AG09319 (cell line): ENCODE results near the gene MROH8.
"Not testable (repeated sequence)": the region's sequence is repeated elsewhere in the genome, so short reads cannot be mapped to it uniquely, and the experiment has no call there.

Experiments
- DNase-seq: peaks from one replicate; pipeline ENCODE4 v3.0.0-alpha.2; 2010; ENCODE audit warnings: low read depth; ENCODE audit errors: extremely low read depth
- CTCF ChIP-seq: IDR thresholded peaks from 2 replicates; pipeline ENCODE4 v1.5.1; 2011; ENCODE audit warnings: low read depth, mild to moderate bottlenecking, inconsistent platforms, low read length, moderate library complexity

The MROH8 gene

GRCh38 chr20:37077009-37077408 is 102.3 kb downstream of the MROH8 start:
- DNase-seq = no peak

GRCh38 chr20:37075932-37076685 is 103.2 kb downstream of the MROH8 start:
- no peak for TF ChIP-seq CTCF
- no peak for DNase-seq

More at GRCh38 chr20:37077009-37077408, 102.3 kb downstream of the MROH8 start:
- no peak for TF ChIP-seq CTCF

- no peak for TF ChIP-seq CTCF
- DNase-seq = no peak
Measured at GRCh38 chr20:37072293-37073196, 106.8 kb downstream of the MROH8 start.

GRCh38 chr20:37071481-37071911 is 107.9 kb downstream of the MROH8 start:
- DNase-seq = no peak
- no peak for TF ChIP-seq CTCF

GRCh38 chr20:37069563-37069962 is 109.8 kb downstream of the MROH8 start:
- DNase-seq = not testable (repeated sequence)

- no peak for TF ChIP-seq CTCF
- DNase-seq = no peak
Measured at GRCh38 chr20:37066168-37066567, 113.2 kb downstream of the MROH8 start.

- TF ChIP-seq CTCF = no peak
- no peak for DNase-seq
Measured at GRCh38 chr20:37055276-37055675, 124.1 kb downstream of the MROH8 start.
